GM18502 (cell line): ENCODE data around the gene NEK5.
"Not testable (repeated sequence)": the region's sequence is repeated elsewhere in the genome, so short reads cannot be mapped to it uniquely, and the experiment has no call there.

Source experiments
- ATAC-seq: cut with Tn5 transposase; IDR thresholded peaks from one replicate; pipeline ENCODE4 v1.9.1; 2021; ENCODE audit warnings: mild to moderate bottlenecking; ENCODE audit not compliant: unreplicated experiment, poor library complexity

The NEK5 gene

GRCh38 chr13:52147225-52147624 is 18.4 kb upstream of the NEK5 start:
- ATAC-seq = no peak

GRCh38 chr13:52141299-52141698 is 12.4 kb upstream of the NEK5 start:
- ATAC-seq = no peak

DNA sequence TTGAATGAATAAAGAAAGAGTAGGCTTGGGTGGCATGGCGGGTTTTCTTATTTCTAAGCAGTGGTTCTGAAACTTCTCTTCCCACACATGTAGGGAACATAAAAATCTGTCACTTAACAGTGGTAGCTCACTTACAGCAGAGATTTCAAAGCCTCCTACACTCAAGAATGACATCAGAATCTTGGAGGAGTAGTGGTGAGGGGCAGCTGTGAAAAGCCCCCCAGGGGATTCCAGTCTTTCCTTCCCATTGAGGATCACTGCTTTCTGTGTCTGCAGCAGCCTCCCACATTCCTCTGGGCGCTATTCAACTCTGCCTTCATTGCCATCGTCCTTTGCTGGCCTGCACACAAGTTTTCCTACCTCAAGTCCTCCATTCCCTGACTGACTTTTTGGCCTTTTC is 8.6 kb upstream of the NEK5 start:
- no peak for ATAC-seq

DNA sequence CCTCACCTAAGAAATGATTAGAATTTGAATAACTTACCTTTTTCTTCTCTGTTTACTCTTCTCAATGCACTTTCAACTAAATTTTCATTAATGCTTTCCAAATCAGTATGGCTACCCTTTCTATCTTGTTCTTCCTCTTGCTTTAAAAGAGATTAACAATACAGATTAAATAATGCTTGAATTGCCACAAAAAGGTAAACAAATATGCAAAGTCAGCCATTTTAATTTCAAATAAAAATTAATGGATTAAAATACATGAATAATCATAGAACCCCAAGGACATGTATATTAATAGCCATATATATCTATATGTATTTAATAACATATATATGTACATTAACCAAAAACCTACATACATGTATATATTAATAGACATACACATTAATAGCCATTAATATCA is 7.9 kb upstream of the NEK5 start:
- no peak for ATAC-seq

DNA sequence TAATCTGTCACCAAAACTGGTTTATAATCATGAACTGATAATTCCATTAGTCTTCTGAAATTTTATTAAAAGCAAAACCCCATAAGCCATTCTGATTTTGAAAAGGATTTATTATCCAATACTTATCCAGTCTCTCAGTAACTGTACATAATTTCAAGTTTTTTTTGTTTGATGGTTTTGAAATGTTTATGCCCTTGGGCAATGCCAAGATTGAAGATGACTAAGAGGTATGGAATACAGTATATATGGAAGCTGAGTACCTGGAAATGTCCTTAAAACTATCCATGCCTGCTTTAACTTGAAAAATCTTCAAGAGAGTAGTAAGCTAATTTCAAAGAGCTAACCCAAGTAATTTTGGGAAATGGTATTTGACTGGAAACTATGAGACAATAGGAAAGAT is 1.8 kb upstream of the NEK5 start:
- no peak for ATAC-seq

DNA sequence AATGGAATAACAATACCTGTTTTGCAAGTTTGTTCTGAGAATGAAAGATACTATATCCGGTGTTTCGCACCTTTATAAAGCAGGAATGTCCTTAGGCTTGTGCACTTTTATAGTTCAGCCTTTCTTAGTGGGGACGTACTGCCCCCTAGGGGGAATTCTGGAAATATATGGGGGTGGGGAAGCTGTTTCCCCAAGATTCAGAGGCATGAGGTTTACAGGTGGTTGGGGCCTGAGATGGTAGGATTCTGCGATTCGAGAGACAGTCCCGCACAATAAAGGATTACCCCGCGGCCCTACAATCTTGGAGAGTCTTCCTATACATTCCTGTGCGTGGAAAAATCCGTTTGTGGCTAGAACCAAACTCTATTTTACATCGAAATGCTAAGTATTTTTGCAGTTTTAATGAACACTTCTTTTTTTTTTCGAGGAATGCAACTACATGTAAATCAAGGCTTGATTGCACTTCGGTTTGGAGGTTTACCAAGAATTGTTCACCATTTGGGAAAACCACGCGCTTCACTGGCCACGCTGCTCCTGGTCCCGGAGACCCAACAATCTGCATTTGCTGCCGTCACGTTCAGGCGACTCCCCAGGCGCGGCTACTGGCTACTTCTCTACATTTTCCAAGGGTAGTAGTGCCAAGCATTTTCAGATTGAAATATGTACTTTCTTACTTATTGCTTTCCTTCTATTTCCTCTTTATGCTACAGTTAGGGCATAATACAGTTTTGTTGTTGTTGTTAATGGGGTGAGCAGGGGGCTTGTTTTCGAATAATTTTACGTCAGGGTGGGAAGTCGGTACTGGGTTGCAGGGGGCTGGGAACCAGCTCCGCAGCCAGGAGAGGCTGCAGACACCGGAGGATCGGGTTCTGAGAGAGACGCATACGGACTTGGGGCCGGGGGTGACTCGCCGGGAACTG is 830 bp downstream of the NEK5 start:
- ATAC-seq = peak; percentile 5

DNA sequence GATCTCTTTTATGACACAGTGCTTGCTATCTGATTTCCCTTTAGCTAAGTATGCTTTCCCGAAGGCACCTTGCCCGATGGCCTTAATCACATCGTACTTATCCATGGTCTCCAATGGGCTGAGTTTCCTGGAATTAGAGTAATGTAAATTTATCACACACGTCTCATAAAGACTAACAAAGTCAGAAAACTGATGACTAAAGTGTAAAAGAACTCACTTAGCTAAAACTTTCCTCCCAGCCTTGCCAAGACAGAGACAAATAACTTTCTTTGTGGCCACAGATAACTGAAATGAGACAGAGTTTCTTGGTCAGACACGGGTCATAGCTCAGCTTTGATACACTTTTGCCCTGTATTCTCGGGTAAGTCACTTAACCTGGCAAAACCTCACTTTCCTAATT is 1.5 kb downstream of the NEK5 start:
- no peak for ATAC-seq

DNA sequence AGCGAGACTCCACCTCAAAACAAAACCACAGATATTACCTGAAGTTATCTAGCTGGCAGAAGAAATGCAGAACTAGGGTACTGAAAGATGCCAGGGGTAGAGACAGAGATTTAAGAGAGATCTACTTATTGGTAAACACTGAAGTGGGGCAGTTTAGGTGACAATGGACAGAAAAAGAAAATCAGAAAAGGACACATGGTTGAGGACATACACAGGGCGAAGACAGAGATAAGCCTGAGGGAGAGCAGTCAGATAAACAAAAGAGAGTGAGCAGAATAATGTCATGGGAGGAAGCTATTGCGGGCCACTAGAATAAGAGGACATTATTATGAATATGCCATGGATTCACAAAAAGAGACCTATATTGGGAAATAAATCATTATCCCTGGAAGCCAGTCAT is 3.3 kb downstream of the NEK5 start:
- ATAC-seq = no peak

- no peak for ATAC-seq
These were observed 10.3 kb downstream of the NEK5 start for GRCh38 chr13:52118595-52118994.

DNA sequence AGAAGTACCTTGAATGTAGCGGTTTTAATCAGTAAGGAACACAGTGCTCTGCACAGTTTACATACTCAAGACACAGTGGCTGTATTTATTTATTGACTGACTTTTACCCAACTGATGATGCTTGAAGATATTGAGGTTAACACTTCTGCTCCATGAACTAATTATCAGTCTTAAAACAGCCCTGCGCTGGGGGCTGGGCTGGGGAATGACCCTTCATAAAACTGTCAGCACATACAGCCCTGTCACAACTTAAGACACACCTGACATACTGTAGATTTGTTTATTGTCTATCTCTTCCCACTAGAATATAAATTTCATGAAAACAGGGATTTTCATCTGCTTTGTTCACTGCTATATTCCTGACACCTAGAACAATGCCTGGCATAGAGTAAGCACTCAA is 10.8 kb downstream of the NEK5 start:
- no peak for ATAC-seq

GRCh38 chr13:52112591-52112990 is 16.3 kb downstream of the NEK5 start:
- no peak for ATAC-seq

- no peak for ATAC-seq
These were observed 19.7 kb downstream of the NEK5 start for GRCh38 chr13:52109116-52109670.

GRCh38 chr13:52105841-52106240 is 23.0 kb downstream of the NEK5 start:
- ATAC-seq = no peak

DNA sequence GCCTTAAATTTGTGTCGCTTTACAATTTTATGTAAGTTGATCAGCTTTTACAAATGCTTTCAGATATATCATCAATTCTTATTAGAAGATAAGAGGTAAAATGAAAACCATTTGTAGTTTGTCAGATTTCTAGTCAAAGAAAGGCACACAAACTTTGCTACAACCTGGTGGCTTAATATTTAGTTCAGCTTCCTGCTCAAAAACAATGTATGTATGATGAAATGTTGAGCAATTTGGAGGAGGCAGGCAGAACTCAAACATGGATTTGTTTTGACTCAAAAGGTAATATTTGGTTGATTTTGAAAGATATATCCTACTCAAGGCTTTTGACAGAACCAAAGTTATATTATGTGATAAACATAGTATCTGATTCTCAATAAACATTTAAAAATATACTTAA is 24.2 kb downstream of the NEK5 start:
- no peak for ATAC-seq

DNA sequence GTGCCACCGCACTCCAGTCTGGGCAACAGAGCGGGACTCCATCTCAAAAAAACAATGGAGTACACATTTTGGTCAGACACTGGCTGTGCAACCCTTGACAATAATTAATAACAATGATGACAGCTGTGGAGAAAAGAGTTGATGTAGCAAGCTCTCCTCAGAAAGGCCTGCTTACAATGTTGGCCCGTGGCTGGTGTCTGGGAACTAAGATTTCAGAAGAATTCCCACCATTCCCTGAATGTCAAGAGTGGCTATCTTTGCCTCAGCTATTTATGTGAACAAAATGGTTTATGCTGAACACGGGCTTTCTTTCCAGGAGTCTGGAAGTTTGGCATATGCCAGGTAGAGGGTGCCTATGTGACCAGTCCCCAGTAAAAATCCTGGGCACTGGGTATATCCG is 25.5 kb downstream of the NEK5 start:
- no peak for ATAC-seq

DNA sequence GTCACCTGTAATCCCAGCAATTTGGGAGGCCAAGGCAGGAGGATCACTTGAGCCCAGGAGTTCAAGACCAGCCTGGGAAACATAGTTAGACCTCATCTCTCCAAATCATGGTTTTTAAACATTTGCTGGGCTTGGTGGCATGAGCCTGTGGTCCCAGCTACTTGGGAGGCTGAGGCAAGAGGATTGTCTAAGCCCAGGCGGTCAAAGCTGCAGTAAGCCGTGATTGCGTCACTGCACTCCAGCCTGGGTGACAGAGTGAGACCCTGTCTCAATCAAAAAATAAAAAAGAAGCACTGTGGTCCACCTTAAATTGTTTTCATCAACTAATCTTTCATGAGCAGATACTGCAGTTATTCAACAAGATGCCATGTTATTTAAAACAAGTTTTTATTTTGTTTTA is 26.4 kb downstream of the NEK5 start:
- ATAC-seq = not testable (repeated sequence)

GRCh38 chr13:52097197-52097596 is 31.7 kb downstream of the NEK5 start:
- ATAC-seq = no peak

DNA sequence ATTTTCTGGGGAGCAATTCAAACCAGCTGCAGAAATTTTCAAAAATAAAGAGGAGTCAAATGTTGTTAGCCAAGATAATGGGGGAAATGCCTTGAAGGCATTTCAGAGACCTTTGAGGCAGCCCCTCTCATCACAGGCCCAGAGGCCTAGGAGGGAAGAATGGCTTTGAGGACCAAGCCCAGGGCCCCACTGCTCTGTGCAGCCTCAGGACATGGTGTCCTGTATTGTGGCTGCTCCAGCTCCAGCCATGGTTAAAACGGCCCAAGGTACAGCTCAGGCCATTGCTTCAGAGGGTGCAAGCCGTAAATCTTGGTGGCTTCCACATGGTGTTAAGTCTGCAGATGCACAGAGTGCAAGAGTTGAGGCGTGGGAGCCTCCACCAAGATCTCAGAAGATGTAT is 32.1 kb downstream of the NEK5 start:
- no peak for ATAC-seq

- ATAC-seq = no peak
These were observed 32.8 kb downstream of the NEK5 start for GRCh38 chr13:52096062-52096461.

DNA sequence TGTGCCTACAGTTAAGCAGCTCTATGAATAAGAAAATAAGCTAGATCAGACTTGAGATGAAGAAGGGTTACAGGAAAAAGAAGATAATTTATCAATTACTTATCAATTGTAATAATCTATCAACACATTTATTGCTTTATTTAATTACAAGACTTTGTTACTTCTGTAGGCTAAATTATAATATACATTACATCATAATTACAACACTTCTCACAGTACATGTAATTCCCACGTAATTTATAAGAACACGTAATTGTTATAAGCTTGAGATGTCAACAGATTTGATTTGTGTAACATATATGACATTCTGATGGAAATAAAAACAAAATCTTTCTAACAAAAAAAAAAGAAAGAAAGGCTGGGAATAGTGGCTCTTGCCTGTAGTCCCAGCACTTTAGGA is 36.8 kb downstream of the NEK5 start:
- ATAC-seq = no peak

- no peak for ATAC-seq
These were observed 37.4 kb downstream of the NEK5 start for GRCh38 chr13:52091473-52091872.

DNA sequence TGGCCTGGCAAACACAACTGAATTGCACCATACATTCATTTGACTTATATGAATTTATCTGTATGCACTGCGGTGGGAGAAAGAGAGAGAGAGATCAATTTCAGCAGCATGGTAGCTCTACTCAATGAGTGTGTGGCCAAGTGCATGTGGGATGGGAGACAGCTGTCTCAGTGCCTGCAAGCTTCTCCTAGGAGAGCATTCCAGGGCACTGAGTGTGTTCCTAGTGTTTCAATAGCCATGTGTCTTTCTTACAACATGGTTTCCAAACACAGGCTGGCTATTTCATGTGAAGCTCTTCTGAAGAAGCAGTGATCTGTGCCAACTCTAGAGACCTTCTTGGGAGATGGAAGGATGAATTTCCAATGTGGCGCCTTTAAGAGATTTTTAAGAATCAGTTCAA is 43.5 kb downstream of the NEK5 start:
- no peak for ATAC-seq
